ENCODE results near the gene ETFB.

Gene ETFB

GRCh38 chr19:51347209-51347928, 18.8 kb downstream of the ETFB start:
- no peak for TF ChIP-seq REST (IDR thresholded peaks at IDR 0.05; ENCODE audit: insufficient replicate concordance, low read depth)
- no peak for TF ChIP-seq POLR2AphosphoS5 (IDR thresholded peaks at IDR 0.05; ENCODE audit: low read depth)
- TF ChIP-seq SPI1 (IDR thresholded peaks at IDR 0.05; ENCODE audit: borderline replicate concordance, low read depth): no peak
- no peak for TF ChIP-seq GABPA (IDR thresholded peaks at IDR 0.05; ENCODE audit: low read depth)
- TF ChIP-seq CTCF (IDR thresholded peaks at IDR 0.05; ENCODE audit: insufficient read depth, low read length): no peak
- Histone ChIP-seq H3K4me3 (replicated peaks; ENCODE audit: insufficient read depth, low read length) (no peak overlapping the region), H3K27me3 (ENCODE audit: insufficient read depth, poor library complexity, severe bottlenecking) (no peaks in the 10 kb centered on the region), H3K27ac (replicated peaks) (no peak overlapping the region)
- no peak for DNase-seq (ENCODE audit: low read depth in 1 of 2, low spot score in 1 of 2)

- H3K27ac ChIP-seq (replicated peaks): no peak overlapping the region
- no peaks in the 10 kb centered on the region for H3K27me3 ChIP-seq (ENCODE audit: insufficient read depth, poor library complexity, severe bottlenecking)
- no peak overlapping the region for H3K4me3 ChIP-seq (replicated peaks; ENCODE audit: insufficient read depth, low read length)
- TF ChIP-seq POLR2AphosphoS5 (IDR thresholded peaks at IDR 0.05; ENCODE audit: low read depth) (no peak), GABPA (IDR thresholded peaks at IDR 0.05; ENCODE audit: low read depth) (no peak), REST (IDR thresholded peaks at IDR 0.05; ENCODE audit: insufficient replicate concordance, low read depth) (no peak), CTCF (IDR thresholded peaks at IDR 0.05; ENCODE audit: insufficient read depth, low read length) (no peak), SPI1 (IDR thresholded peaks at IDR 0.05; ENCODE audit: borderline replicate concordance, low read depth) (no peak)
- no peak for DNase-seq (ENCODE audit: low read depth in 1 of 2, low spot score in 1 of 2)
Observed at GRCh38 chr19:51346742-51347141, 19.4 kb downstream of the ETFB start.

- H3K27me3 ChIP-seq (ENCODE audit: insufficient read depth, poor library complexity, severe bottlenecking): no peaks in the 10 kb centered on the region
- no peak for DNase-seq (ENCODE audit: low read depth in 1 of 2, low spot score in 1 of 2)
- H3K4me3 ChIP-seq (replicated peaks; ENCODE audit: insufficient read depth, low read length): no peak overlapping the region
- no peak overlapping the region for H3K27ac ChIP-seq (replicated peaks)
- TF ChIP-seq GABPA (IDR thresholded peaks at IDR 0.05; ENCODE audit: low read depth): no peak
- TF ChIP-seq POLR2AphosphoS5 (IDR thresholded peaks at IDR 0.05; ENCODE audit: low read depth): no peak
- TF ChIP-seq SPI1 (IDR thresholded peaks at IDR 0.05; ENCODE audit: borderline replicate concordance, low read depth): no peak
- no peak for TF ChIP-seq REST (IDR thresholded peaks at IDR 0.05; ENCODE audit: insufficient replicate concordance, low read depth)
- TF ChIP-seq CTCF (IDR thresholded peaks at IDR 0.05; ENCODE audit: insufficient read depth, low read length): no peak
Observed at GRCh38 chr19:51345076-51345620, 21.0 kb downstream of the ETFB start.
